ENCODE measurements around the gene OOSP4A.
A peak's percentile ranks its signal among the peaks of the same experiment; 100 is the strongest.

The OOSP4A gene

GRCh38 chr11:59963733-59964132 is at the start of gene OOSP4A:
TSS of gene OOSP4A (plus strand) at chr11:59964033. CDS start at chr11:59964033, 0 bp downstream.
- no peak for DNase-seq

- no peak for DNase-seq
Measured at GRCh38 chr11:59918480-59918879, 45.4 kb upstream of the OOSP4A start.

- DNase-seq = peak; percentile 18 to 60
Measured at GRCh38 chr11:59918987-59919589, 44.7 kb upstream of the OOSP4A start.

- no peak for DNase-seq
Measured at GRCh38 chr11:59923813-59924212, 40.0 kb upstream of the OOSP4A start.

GRCh38 chr11:59931688-59932087 is 32.1 kb upstream of the OOSP4A start:
- no peak for DNase-seq

GRCh38 chr11:59938132-59938531 is 25.7 kb upstream of the OOSP4A start, which contains the start of gene OOSP1:
TSS of gene OOSP1 (plus strand) at chr11:59938432. CDS start at chr11:59938455, 23 bp downstream.
- DNase-seq = no peak

- no peak for DNase-seq
Measured at GRCh38 chr11:59938718-59939117, 25.1 kb upstream of the OOSP4A start.

GRCh38 chr11:59939482-59939881 is 24.4 kb upstream of the OOSP4A start:
- no peak for DNase-seq

DNA sequence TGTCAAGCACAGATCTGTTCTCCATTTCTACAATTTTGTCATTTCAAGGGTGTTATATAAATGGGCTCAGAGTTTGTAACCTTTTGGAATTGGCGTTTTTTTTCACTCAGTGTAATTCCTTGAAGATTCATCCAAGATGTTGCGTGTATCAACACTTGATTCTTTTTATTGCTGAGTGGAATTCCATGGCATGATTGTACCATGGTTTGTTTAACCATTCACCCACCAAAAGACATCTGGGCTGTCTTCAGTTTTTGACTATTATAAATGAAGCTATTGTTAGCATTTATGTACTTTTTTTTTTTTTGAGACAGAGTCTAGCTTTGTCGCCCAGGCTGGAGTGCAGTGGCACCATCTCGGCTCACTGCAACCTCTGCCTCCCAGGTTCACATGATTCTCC is 22.7 kb upstream of the OOSP4A start:
- no peak for DNase-seq

- DNase-seq = no peak
Measured at GRCh38 chr11:59943997-59944714, 19.7 kb upstream of the OOSP4A start.

DNA sequence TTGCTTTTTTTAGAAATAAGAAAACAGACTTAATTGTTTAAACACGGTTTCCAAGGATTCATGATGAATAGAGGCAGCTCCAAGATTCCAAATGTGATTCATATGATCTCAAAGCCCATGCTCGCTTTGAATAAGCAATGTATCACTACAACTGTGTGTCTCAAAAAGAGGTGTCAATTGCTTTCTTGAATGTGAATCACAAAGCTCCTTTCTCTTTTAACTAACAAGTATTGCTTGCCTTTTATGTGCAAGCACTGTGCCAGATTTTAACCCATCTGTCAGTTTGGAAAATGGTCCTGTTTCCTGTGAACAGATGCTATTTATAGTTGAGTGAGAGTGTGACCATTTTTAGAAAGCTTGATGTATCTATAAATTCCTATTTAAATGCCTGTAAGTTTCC is 19.1 kb upstream of the OOSP4A start:
- DNase-seq = no peak

DNA sequence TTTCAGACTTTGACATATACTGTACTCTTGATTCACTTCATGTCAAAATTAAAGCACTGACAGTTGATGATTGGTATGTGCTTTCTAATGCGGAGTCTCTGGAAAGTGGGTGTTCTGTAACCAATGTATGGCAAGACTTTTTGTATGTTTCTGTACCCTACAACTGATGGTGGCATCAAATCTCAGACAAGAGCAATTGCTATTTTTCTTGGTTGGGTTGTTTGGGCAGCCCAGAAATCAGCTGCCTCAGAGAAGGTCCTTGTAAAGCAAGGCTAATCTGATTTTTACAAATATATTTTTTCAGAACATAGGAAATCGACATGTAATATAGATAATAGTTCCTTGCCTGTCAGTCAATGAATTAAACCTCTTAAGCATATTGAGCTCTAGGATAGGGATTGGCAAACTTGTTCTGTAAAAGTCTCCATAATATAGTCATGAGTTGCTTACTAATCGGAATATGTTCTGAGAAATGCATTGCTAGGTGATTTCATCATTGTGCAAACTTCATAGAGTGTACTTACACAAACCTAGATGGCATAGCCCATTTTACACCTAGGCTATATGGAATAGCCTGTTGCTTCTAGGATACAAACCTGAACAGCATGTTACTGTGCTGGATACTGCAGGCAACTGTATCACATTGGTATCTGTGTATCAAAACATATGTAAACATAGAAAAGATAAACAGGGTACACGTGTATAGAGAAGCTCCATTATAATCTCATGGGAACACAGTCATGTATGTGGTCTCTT is 10.2 kb upstream of the OOSP4A start:
- no peak for DNase-seq

DNA sequence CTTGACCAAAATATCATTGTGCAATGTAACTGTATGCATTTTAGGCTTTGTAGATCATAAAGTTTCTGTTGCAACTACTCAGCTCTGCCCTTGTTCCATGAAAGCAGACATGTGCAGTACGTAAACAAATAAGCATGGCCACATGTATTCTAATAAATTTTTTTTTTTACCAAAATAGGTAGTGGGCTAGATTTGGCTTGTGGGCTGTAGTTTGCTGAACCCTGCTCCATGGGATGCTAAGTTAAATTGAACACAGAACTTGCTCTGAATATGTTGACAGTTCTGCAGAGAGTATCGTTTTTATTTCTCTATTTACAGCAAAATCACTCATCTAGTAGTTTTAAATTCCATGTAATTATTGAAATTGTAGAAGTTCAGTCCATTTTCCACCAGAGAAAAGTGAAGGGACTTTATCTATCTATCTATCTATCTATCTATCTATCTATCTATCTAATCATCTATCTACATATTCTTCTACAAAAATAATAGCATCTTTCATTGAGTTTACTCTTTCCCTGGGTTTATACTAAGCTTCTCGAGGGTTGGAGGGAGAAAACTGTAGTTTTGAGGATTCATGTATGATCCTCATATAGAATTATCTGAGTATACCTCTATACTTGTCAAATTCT is 9.5 kb upstream of the OOSP4A start:
- DNase-seq = no peak

GRCh38 chr11:59957094-59957493 is 6.7 kb upstream of the OOSP4A start:
- no peak for DNase-seq

DNA sequence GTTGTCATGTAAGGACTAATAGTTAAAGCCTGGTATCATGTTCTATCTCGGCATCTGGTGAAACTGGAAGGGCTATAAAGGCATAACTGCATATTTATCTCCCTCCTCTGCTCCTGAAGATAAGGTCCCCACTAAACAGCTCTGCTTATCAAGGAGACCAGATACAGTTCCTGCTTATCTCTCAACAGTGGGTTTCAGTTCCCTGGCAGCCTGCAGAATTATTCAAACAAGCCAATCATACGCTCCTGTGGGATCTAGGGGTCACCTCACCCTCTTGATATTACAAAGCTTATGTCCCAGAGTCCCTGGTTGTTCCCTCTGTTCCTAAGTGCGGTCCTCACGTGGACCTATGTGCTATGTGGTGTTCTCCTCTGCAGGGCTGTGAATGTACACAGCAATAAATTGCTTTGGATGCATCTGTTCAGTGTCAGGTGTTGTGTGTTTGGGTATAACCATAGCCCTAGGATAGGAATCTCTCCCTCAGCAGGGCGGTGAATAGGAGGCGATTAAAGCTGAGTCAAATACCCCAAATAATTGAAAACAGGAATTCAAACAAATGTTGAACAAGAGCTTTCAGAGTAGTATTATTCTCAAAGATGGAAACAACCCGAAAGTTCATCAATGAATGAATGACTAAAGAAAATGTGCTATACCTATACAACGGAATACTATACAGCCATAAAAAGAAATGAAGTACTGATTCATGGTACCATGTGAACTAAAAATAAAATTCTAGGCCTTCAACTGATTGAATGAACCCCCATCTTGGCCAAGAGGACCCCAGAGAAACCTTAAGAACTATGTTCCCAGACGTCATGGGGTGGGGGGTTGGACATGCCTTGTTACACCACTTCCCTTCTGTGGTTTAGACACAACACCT is 3.1 kb upstream of the OOSP4A start:
- DNase-seq = no peak

GRCh38 chr11:59962107-59962482 is 1.7 kb upstream of the OOSP4A start:
- DNase-seq = peak in 1 of 2 experiments; percentile 40

GRCh38 chr11:59965424-59965823 is 1.6 kb downstream of the OOSP4A start:
- DNase-seq = no peak

DNA sequence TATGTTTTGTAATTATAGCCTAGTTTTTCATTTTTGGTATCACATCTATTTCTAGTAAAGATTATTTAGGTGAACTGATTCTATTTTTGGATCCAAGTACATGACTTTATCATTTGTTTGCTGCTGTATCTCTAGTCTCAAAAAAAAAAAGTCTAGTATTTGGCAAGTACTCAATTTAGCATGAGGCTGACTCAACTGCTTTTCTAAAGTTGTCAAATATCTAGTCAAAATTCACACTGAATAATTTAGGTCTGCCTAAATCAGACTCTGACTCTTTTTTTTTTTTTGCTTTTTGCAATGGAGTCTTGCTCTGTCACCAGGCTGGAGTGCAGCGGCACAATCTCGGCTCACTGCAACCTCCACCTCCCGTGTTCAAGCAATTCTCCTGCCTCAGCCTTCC is 2.4 kb downstream of the OOSP4A start:
- DNase-seq = no peak

DNA sequence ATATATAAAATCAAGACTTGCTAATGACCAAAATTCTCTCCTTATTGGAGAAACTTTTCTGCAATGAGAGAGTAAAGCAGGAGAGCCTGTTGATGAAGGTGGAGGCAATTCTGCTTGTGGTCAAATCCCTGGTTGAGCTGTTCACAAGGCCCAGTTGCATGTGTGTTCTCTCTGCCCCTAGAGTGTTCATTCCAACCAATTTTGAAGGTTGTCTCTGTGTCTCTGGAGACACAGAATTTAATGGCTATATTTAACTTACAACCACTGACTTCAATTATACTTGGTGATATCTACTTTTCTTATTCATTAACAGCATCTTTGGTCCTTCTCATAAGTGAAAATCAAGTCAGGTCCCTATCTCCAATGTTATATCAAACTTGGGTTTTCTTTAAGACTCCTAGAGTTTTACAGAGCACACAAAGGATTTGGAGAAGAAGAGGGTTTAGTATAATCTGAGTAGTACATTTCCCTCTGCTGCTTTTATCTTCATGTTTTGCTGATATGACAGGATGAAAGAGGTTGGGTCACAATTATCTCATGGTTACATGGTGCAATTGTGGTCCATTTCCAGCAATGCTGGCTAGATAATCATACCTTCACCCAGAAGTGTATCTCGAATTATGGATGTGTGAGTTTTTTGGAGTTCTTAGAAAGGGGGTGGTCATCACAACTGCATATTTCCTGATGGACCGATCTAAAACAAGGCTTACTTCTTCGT is 4.0 kb downstream of the OOSP4A start:
- DNase-seq = no peak

GRCh38 chr11:59968395-59968783 is 4.6 kb downstream of the OOSP4A start:
- DNase-seq = no peak

GRCh38 chr11:59973097-59973496 is 9.3 kb downstream of the OOSP4A start:
- no peak for DNase-seq

Measured in NCI-H526 (cell line).